H1 (cell line): Measurements from ENCODE around the gene SNED1. TPM values are rescaled to one million over a fixed set of nuclear protein-coding genes. Genes with fewer than 3 reads are reported as not detected.

Experiments
- CTCF ChIA-PET: fragments of 300-600 bp; sonication (Branson Sonifier 250); formaldehyde crosslinking; loops from one replicate; lab custom pipeline; 2021; ENCODE audit not compliant: partially characterized antibody; lab: Charles Lee
- POLR2A ChIA-PET: fragments of 300-600 bp; sonication (Branson Sonifier 250); formaldehyde crosslinking; loops from one replicate; lab custom pipeline; 2021; ENCODE audit warnings: inconsistent platforms; ENCODE audit not compliant: partially characterized antibody; lab: Charles Lee
- DNase-seq, 2 experiments: peaks; one replicate each; pipeline versions ENCODE4 v3.0.0 to v3.0.0-alpha.2; 2010 to 2022; ENCODE audit warnings: low spot score in 2 of 2, low read depth in 1 of 2, mixed read lengths in 1 of 2
- FAIRE-seq: peaks from 2 replicates; lab custom pipeline; 2011; peaks lifted over from hg19 to GRCh38; lab: Jason Lieb, UNC
- H2AFZ ChIP-seq: 2 replicates; pipeline ENCODE4 v1.8.1; 2012; ENCODE audit warnings: low read length, inconsistent platforms
- H2AK5ac ChIP-seq: 2 replicates; pipeline ENCODE4 v1.6.1; 2013; ENCODE audit warnings: low read depth, low read length
- H2BK120ac ChIP-seq: replicated peaks from 2 replicates; pipeline ENCODE3; 2013; ENCODE audit warnings: low read depth, low read length, inconsistent platforms
- H2BK12ac ChIP-seq: 2 replicates; pipeline ENCODE4 v1.6.1; 2013; ENCODE audit warnings: low read depth, low read length
- H2BK15ac ChIP-seq: 2 replicates; pipeline ENCODE4 v1.6.1; 2013; ENCODE audit warnings: low read length
- H2BK20ac ChIP-seq: 2 replicates; pipeline ENCODE4 v1.6.1; 2013; ENCODE audit warnings: low read length
- H2BK5ac ChIP-seq: 2 replicates; pipeline ENCODE4 v1.6.1; 2013; ENCODE audit warnings: low read depth, low read length
- H3K14ac ChIP-seq: 2 replicates; pipeline ENCODE4 v1.6.1; 2013; ENCODE audit warnings: inconsistent platforms; ENCODE audit not compliant: insufficient read length
- H3K18ac ChIP-seq: 2 replicates; pipeline ENCODE4 v1.6.1; 2013; ENCODE audit warnings: low read length; ENCODE audit errors: extremely low read depth
- H3K23ac ChIP-seq: 2 replicates; pipeline ENCODE4 v1.6.1; 2013; ENCODE audit warnings: inconsistent platforms; ENCODE audit not compliant: insufficient read length
- H3K23me2 ChIP-seq: 2 replicates; pipeline ENCODE4 v1.6.1; 2013; ENCODE audit warnings: low read depth, low read length
- H3K27ac ChIP-seq: 2 replicates; pipeline ENCODE4 v1.6.1; 2011; ENCODE audit warnings: low read depth, low read length, inconsistent platforms
- H3K27me3 ChIP-seq, 4 experiments: replicated peaks in 1 of 4; 1 replicate in 1 of 4; 2 replicates in 3 of 4; pipeline versions ENCODE4 v1.6.1 to v1.8.1; 2011 to 2013; ENCODE audit warnings: low read length in 3 of 4, mild to moderate bottlenecking in 3 of 4, inconsistent platforms in 2 of 4, mixed read lengths in 2 of 4, moderate library complexity in 1 of 4; ENCODE audit not compliant: control insufficient read depth in 3 of 4, insufficient read depth in 3 of 4; ENCODE audit errors: extremely low read depth in 1 of 4
- H3K36me3 ChIP-seq, 4 experiments: 2 replicates each; pipeline versions ENCODE4 v1.6.1 to v1.8.1; 2011 to 2013; ENCODE audit warnings: mild to moderate bottlenecking in 4 of 4, low read length in 3 of 4, moderate library complexity in 2 of 4, control low read depth in 1 of 4, inconsistent platforms in 1 of 4; ENCODE audit not compliant: insufficient read depth in 4 of 4, control insufficient read depth in 2 of 4
- H3K4ac ChIP-seq: replicated peaks from 2 replicates; pipeline ENCODE3; 2013; ENCODE audit warnings: low read length, low read depth, mixed read lengths, inconsistent platforms; ENCODE audit not compliant: insufficient read length
- H3K4me1 ChIP-seq, 4 experiments: replicated peaks in 1 of 4; 1 replicate in 1 of 4; 2 replicates in 3 of 4; pipeline versions ENCODE4 v1.6.1 to v1.8.1; 2011 to 2013; ENCODE audit warnings: low read length in 3 of 4, inconsistent platforms in 2 of 4, mixed read lengths in 1 of 4; ENCODE audit not compliant: insufficient read depth in 4 of 4, control insufficient read depth in 3 of 4
- H3K4me2 ChIP-seq, 2 experiments: 2 replicates each; pipeline versions ENCODE4 v1.6.1 to v1.8.1; 2011 to 2013; ENCODE audit warnings: low read depth in 2 of 2, low read length in 2 of 2, control low read depth in 1 of 2, inconsistent platforms in 1 of 2, mild to moderate bottlenecking in 1 of 2; ENCODE audit not compliant: insufficient read depth in 1 of 2
- H3K4me3 ChIP-seq, 4 experiments: fragments of 200-600, 300-600 bp in 1 of 4; sonication (generic), shearing (Covaris generic), sonication (Bioruptor Twin) in 1 of 4; 2 replicates each; pipeline versions ENCODE4 v1.5.1 to v1.8.1; 2011 to 2016; ENCODE audit warnings: low read length in 4 of 4, low read depth in 3 of 4, control low read depth in 2 of 4, inconsistent platforms in 2 of 4, mild to moderate bottlenecking in 2 of 4, mixed read lengths in 1 of 4, moderate library complexity in 1 of 4; ENCODE audit not compliant: insufficient read depth in 2 of 4; ENCODE audit errors: extremely low read depth in 1 of 4
- H3K56ac ChIP-seq: replicated peaks from 2 replicates; pipeline ENCODE3; 2013; ENCODE audit warnings: low read depth, mild to moderate bottlenecking, mixed read lengths, low read length, inconsistent platforms; ENCODE audit not compliant: insufficient read length
- H3K79me1 ChIP-seq: 2 replicates; pipeline ENCODE4 v1.6.1; 2013; ENCODE audit warnings: low read depth, low read length, control low read depth
- H3K79me2 ChIP-seq, 2 experiments: 2 replicates each; pipeline versions ENCODE4 v1.6.1 to v1.8.1; 2012 to 2013; ENCODE audit warnings: low read length in 2 of 2, mild to moderate bottlenecking in 2 of 2, inconsistent platforms in 1 of 2; ENCODE audit not compliant: insufficient read depth in 2 of 2, control insufficient read depth in 1 of 2
- H3K9ac ChIP-seq, 4 experiments: replicated peaks in 1 of 4; 1 replicate in 1 of 4; 2 replicates in 3 of 4; pipeline versions ENCODE4 v1.6.1 to v1.8.1; 2011 to 2013; ENCODE audit warnings: low read depth in 3 of 4, low read length in 3 of 4, control low read depth in 2 of 4, mild to moderate bottlenecking in 2 of 4, moderate library complexity in 2 of 4, inconsistent platforms in 1 of 4; ENCODE audit errors: extremely low read depth in 1 of 4
- H3K9me3 ChIP-seq, 2 experiments: 2 replicates each; pipeline versions ENCODE4 v1.6.1 to v1.8.1; 2012 to 2013; ENCODE audit warnings: mild to moderate bottlenecking in 2 of 2, moderate library complexity in 2 of 2, control low read depth in 1 of 2, inconsistent platforms in 1 of 2, low read depth in 1 of 2, low read length in 1 of 2, mixed read lengths in 1 of 2; ENCODE audit not compliant: insufficient read depth in 2 of 2
- H4K20me1 ChIP-seq, 2 experiments: replicated peaks in 1 of 2; 2 replicates each; pipeline versions ENCODE3 to v1.8.1; 2011 to 2013; ENCODE audit warnings: inconsistent platforms in 2 of 2, low read length in 2 of 2, mild to moderate bottlenecking in 1 of 2; ENCODE audit not compliant: insufficient read depth in 2 of 2, control insufficient read depth in 1 of 2
- H4K5ac ChIP-seq: 2 replicates; pipeline ENCODE4 v1.6.1; 2013; ENCODE audit warnings: low read length, low read depth, mixed read lengths, inconsistent platforms; ENCODE audit not compliant: insufficient read length
- H4K8ac ChIP-seq: 2 replicates; pipeline ENCODE4 v1.8.0; 2013; ENCODE audit warnings: mild to moderate bottlenecking, moderate library complexity, low read length, inconsistent platforms; ENCODE audit not compliant: insufficient read depth; ENCODE audit errors: extremely low read depth
- H4K91ac ChIP-seq: replicated peaks from 2 replicates; pipeline ENCODE3; 2013; ENCODE audit warnings: low read length, mixed read lengths, inconsistent platforms; ENCODE audit not compliant: insufficient read length
- KDM1A ChIP-seq: fragments of 200-600, 300-600 bp; sonication (generic); IDR thresholded peaks from 2 replicates; pipeline ENCODE4 v1.7.1; 2016; ENCODE audit warnings: mild to moderate bottlenecking, low read length, borderline replicate concordance
- SIX5 ChIP-seq: IDR thresholded peaks from 2 replicates; pipeline ENCODE4 v1.6.1; 2011; ENCODE audit warnings: mild to moderate bottlenecking, low read depth, low read length
- WGBS, 2 experiments: shearing (Covaris generic) in 1 of 2; methylation state at CpG; one replicate each; pipeline versions ENCODE4 v1.1.6 to v1.1.7; 2013 to 2015; ENCODE audit warnings: low lambda C conversion rate in 2 of 2, mixed read lengths in 2 of 2, inconsistent platforms in 1 of 2, low coverage in 1 of 2, missing lambda C conversion rate in 1 of 2; ENCODE audit not compliant: insufficient replicate concordance in 2 of 2, insufficient coverage in 1 of 2, insufficient read length in 1 of 2; ENCODE audit errors: extremely low coverage in 1 of 2, missing lambda C conversion rate in 1 of 2; 5-methylcytosine and 5-hydroxymethylcytosine counted together
- polyA plus RNA-seq, 7 experiments: library from polyadenylated mRNA; depleted of rRNA in 3 of 7; stranded (reverse) in 5 of 7; unstranded in 2 of 7; fragments of >200 nt in 5 of 7; fragments of 200-250 nt in 2 of 7; gene quantifications; 1 replicate in 5 of 7; 2 replicates in 1 of 7; 4 replicates in 1 of 7; pipeline versions ENCODE4 v1.2.1 to v1.2.3, GENCODE V29; 2011 to 2013; ENCODE audit warnings: missing spikeins in 2 of 7, mixed read lengths in 2 of 7
- total RNA-seq: library from RNA; stranded (reverse); fragmentation: NEBNext Ultra II Directional; extraction: Animal tissue kit (Norgen Biotek cat#: 25700); gene quantifications from 2 replicates; pipeline ENCODE4 v1.2.1, GENCODE V29; 2021

SNED1 gene
- total and polyA plus RNA-seq, 2 of the 8 experiments (the other 6 are each of a cell fraction or from before 2014, with no cell fraction given), result 1.9 TPM

- Histone ChIP-seq H3K23ac (no peak overlapping the region), H3K23me2 (no peaks in the 10 kb centered on the region; the same call in 1 of the 2 replicates), H4K8ac (no peak overlapping the region), H4K91ac (no peak overlapping the region), H3K14ac (no peak overlapping the region), H3K4me3 (no peak overlapping the region), H3K9ac (no peak overlapping the region), H3K9me3 (peaks cover 4 to 9% of the 10 kb centered on the region in 2 experiments; a peak in 3 of 4 replicates), H2BK20ac (no peak overlapping the region), H3K27me3 (peaks cover 0 to 11% (median 9%) of the 10 kb centered on the region in 4 experiments; a peak in 3 of 7 replicates), H3K36me3 (no peaks in the 10 kb centered on the region), H3K4me1 (peaks cover 0 to 6% (median 2%) of the 10 kb centered on the region in 4 experiments; a peak in 2 of 7 replicates), H2BK120ac (no peak overlapping the region), H3K79me2 (no peaks in the 10 kb centered on the region), H3K79me1 (no peaks in the 10 kb centered on the region), H2AK5ac (no peak overlapping the region), H3K27ac (no peak overlapping the region), H2BK15ac (no peak overlapping the region), H2AFZ (no peak overlapping the region), H4K20me1 (no peaks in the 10 kb centered on the region), H3K4ac (no peak overlapping the region), H3K18ac (no peak overlapping the region), H3K56ac (no peak overlapping the region), H2BK12ac (no peak overlapping the region), H2BK5ac (no peak overlapping the region), H4K5ac (no peak overlapping the region), H3K4me2 (no peak overlapping the region)
- no peak for FAIRE-seq
- WGBS, 2 experiments, result 96% methylated on average over 7 of the region's 7 CpGs; no CpG with 5 or more reads in 1 of the 2 experiments
- CTCF ChIA-PET, result interaction anchor here (1.2 kb wide), 1 partner anchor 21 kb away, joined by 3 read pairs; no protein-coding TSS in a partner anchor
- POLR2A ChIA-PET, result no interaction called here
- DNase-seq, result no peak
- TF ChIP-seq SIX5 (no peak), KDM1A (no peak)
Observed at GRCh38 chr2:241030883-241031282, 32.5 kb downstream of the SNED1 start.
